Amygdala (tissue), 56 donors: ENCODE results near the gene NFIB.

Experiments
- DNase-seq, 56 donors: peaks; one replicate each; lab custom pipeline; 2025; lab: John Stamatoyannopoulos, UW

Gene NFIB

DNA sequence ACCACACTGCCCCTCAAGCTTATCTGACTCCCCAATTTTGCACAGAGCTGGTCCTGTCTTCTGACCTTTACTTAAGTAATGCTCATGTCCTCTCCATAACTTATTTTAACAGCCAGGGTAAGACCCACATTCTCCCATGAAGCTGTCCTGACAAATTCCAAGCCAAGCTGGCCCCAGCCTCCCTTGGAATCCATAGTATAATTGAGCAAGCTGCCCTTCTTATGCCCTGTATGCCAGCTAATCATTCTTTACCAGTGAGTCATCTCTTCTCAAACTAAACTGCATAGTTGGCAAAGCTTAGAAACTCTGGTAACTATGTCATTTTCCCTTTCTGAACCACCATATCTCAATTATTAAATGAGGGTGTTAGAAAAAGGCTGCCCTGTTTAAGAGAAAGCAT, 92.4 kb downstream of the NFIB start:
- DNase-seq, result no peak

DNA sequence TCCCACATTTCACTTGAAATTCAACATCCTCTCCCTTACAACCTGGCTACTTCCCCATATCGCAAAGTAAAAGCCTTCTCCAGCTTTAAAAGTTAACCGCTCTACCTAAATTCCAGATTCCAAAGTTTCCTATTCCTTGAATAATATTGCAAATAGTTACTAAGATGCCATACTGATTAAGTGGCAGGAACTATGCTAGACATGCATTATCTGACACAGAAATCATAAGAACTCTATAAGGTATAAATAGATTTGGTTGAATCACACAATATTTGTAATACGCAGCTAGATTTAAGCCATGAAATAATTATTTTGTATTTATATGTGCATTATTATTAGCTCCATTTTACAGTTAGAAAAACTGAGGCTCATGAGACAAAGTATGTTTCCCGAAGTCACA, 92.8 kb downstream of the NFIB start:
- DNase-seq, result no peak

GRCh38 chr9:14220256-14220655, 93.7 kb downstream of the NFIB start:
- DNase-seq, result no peak

GRCh38 chr9:14219850-14220249, 94.1 kb downstream of the NFIB start:
- no peak for DNase-seq

DNA sequence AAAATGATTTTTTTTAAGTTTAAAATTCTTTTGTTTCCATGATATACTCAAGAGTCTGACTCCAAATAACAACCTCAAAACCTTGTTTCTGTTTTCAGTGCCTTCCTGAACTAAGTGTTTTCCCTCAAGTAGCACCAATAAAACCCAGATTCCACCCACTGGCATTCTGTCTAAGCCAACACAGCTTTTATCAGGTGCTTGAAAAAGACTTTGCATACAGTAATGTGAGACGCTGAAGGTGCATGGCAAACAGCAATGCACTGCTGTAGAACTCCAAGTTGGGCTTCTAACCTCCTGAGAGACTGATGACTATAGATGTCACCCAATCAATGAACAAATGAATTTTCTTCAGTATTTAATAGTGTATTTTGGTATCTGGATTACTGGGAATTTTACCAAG, 95.7 kb downstream of the NFIB start:
- DNase-seq, result no peak

DNA sequence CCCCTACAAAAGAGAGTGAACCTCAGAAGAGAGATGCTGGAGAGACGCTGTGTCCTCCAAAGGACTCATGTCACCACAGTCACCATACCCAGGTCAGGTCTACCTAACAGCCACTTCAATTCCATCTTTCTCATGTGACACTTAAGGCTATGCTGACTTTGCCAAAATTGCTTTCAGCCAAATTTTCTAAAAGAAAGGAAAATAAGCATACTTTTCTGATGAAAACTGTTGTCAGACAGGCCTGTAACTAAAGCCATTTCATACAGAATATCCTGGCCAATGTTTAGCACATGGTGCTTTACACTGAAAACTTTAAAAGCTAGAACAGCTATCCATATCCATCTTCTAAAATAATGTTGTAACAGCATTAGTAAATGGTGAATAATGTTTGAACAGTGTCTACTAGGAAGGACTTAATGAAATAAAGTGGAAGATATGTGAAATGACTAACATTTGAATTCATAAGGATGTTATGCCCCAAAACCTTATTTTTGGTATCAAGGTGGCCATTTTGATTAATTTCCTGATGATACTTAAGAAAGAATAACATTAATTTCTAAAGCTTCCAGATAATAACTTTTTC, 97.2 kb downstream of the NFIB start:
- DNase-seq, result no peak

- DNase-seq, result no peak
Observed at GRCh38 chr9:14215614-14216013, 98.3 kb downstream of the NFIB start.

- DNase-seq, result no peak
Observed at GRCh38 chr9:14214693-14215092, 99.2 kb downstream of the NFIB start.

- no peak for DNase-seq
Observed at GRCh38 chr9:14214065-14214684, 99.8 kb downstream of the NFIB start.

GRCh38 chr9:14213504-14213903, 100.4 kb downstream of the NFIB start:
- DNase-seq, result no peak

DNA sequence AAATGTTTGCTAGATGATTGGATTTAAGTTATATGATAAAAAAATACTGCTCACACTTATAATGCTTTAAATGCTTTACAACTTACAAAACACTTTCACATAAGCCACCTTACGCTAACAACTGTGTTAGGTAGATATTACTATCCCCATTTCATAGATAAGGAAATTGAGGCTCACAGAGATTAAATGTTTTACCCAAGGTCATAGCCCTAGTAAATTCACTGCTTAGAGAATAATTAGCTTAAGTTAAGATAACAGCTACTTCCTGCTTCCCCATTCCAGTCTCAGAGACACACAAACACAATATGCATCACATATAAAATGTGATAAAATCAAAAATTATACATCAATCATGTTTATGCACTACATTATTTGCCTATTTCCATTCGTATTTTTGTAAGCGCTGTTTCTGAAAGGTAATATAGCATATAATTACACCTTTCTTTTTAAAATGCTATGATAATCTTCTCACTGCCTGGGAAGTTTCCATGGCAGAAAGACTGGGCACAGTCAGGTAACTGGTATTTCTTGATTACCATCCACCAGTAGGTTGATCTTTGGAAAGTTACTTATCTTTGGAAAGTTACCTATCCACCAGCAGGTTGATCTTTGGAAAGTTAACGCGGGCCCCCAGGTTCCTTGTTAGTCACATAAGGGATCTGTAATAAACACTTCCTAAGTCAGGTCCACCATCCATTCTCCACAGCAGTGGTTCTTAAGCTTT, 101.1 kb downstream of the NFIB start:
- DNase-seq, result no peak

GRCh38 chr9:14212077-14212476, 101.9 kb downstream of the NFIB start:
- DNase-seq, result no peak

GRCh38 chr9:14211564-14211963, 102.4 kb downstream of the NFIB start:
- no peak for DNase-seq

- no peak for DNase-seq
Observed at GRCh38 chr9:14210428-14210827, 103.5 kb downstream of the NFIB start.

- DNase-seq, result no peak
Observed at GRCh38 chr9:14209399-14210345, 104.3 kb downstream of the NFIB start.

- no peak for DNase-seq
Observed at GRCh38 chr9:14207352-14207995, 106.5 kb downstream of the NFIB start.

- no peak for DNase-seq
Observed at GRCh38 chr9:14205463-14205862, 108.5 kb downstream of the NFIB start.

- DNase-seq, result peak in 41 of 56 donors; percentile 2 to 73 (median 36)
Observed at GRCh38 chr9:14203356-14204056, 110.4 kb downstream of the NFIB start.

- peak in 36 of 56 donors; percentile 5 to 72 (median 32) for DNase-seq
Observed at GRCh38 chr9:14198841-14199455, 115.0 kb downstream of the NFIB start.
